ENCODE measurements around the gene MB. TPM values are rescaled to one million over a fixed set of nuclear protein-coding genes. Genes with fewer than 3 reads are reported as not detected.

The MB gene
- polyA plus RNA-seq, 2 of the 4 experiments (the other 2 are of a cell fraction) = 6.9 to 12.1 TPM

DNA sequence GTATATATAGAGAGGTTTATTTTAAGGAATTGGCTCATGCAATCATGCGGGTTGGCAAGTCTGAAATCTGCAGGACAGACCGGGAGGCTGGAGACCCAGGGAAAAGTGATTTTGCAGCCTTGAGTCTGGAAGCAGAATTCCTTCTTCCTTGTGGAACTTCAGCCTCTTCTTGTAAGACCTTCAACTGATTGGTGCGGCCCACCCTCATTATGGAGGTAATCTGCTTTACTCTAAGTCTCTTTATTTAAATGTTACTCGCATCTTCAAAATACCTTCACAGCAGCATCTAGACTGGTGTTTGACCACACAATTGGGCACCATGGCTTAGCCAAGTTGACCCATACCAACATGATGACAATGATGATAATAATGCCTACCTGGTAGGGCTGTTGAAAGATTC lies 17.8 kb downstream of the MB start (continued):
- TF ChIP-seq CTCF (IDR thresholded peaks at IDR 0.05) (no peak), RNF2 (IDR thresholded peaks at IDR 0.05; ENCODE audit: borderline replicate concordance, low read depth) (no peak), KDM5A (IDR thresholded peaks at IDR 0.05) (no peak)

DNA sequence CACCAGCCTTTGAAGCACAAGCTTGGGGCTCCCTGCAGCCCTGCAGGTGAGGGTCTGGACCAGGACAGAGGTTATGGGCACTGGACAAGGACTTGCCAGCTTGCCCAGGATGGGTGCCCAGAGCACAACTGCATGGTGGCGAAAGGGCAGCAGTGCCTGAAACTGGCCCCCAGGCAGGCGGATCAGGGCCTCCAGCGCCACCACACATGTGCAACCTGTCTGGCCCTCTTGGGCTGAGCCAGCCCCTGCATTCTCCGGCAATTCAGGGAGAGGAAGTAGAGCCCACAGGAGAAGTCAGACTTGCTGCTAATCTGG lies 18.8 kb downstream of the MB start:
- Histone ChIP-seq H3K4me2 (no peak overlapping the region), H3K4me3 (no peak overlapping the region), H3K27ac (peak overlapping the region in 1 of 2 experiments; percentile 52; a peak in 2 of 6 replicates), H3K4me1 (peaks cover 12% of the 10 kb centered on the region; the same call in 2 of the 3 replicates), H3K9me3 (no peaks in the 10 kb centered on the region)
- FAIRE-seq (no peak), ATAC-seq (no peak), DNase-seq (ENCODE audit: low read depth in 1 of 2, low spot score in 1 of 2) (no peak)
- no peak for TF ChIP-seq EP300 (IDR thresholded peaks at IDR 0.05)
- TF ChIP-seq EHMT2 (IDR thresholded peaks at IDR 0.05; ENCODE audit: low read depth) = no peak
- TF ChIP-seq NPAS2 (CRISPR knock-in tag; IDR thresholded peaks at IDR 0.05; ENCODE audit: borderline replicate concordance) = no peak
- TF ChIP-seq MAX (IDR thresholded peaks at IDR 0.05) = no peak
- TF ChIP-seq PBX3 (IDR thresholded peaks at IDR 0.05) = no peak
- TF ChIP-seq CBX8 (IDR thresholded peaks at IDR 0.05) = no peak
- TF ChIP-seq, protein P1, sequence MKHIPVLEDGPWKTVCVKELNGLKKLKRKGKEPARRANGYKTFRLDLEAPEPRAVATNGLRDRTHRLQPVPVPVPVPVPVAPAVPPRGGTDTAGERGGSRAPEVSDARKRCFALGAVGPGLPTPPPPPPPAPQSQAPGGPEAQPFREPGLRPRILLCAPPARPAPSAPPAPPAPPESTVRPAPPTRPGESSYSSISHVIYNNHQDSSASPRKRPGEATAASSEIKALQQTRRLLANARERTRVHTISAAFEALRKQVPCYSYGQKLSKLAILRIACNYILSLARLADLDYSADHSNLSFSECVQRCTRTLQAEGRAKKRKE (CRISPR knock-in tag; IDR thresholded peaks at IDR 0.05; ENCODE audit: low read depth) = no peak
- TF ChIP-seq ESRRA (IDR thresholded peaks at IDR 0.05; ENCODE audit: borderline replicate concordance, low read length) = no peak
- ChIA-PET CTCF (interaction anchor here (1.2 to 1.5 kb wide), 2 partner anchors 12 to 22 kb away, joined by 3 read pairs; no protein-coding TSS in a partner anchor), POLR2A (no interaction called here)
- 80% methylated on average over 1 of the region's 4 CpGs for WGBS (ENCODE audit: missing lambda C conversion rate)

DNA sequence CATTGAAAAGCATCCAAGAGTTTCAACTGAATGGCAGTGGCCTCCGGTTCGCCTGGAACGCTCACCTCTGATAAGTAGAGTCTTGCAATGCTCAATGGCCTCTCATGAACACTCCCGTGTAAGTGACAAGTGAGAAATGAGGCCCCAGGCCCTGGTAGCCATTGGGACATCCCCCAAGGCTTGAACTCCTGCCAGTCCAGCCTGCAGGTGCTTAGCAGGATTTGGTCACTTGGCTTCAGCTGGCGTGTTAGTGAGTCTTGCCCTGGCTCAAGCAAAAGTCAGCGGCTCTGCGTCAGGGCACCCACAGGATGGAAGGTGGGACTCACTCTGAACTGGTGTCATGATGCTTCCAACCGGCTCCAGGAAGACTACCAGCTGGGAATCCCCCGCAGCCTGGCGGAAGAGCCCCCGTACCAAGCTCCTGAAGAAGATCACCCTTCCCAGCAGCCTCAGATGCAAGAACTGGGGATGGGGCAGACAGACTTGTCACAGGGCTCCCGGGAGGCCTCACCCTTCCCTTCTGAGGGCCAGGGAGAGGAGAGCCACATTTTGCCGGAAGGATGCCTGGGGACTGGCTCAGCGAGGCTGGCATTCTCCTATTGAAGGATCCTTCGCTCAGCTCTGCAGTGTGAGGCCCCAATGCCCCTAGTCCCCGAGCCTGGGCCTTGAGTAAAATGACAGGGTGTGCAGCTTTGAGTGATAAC lies 19.3 kb downstream of the MB start:
- Histone ChIP-seq H3K27ac (peak overlapping the region in 1 of 2 experiments; percentile 52; a peak in 2 of 6 replicates), H3K4me2 (no peak overlapping the region), H3K4me1 (peaks cover 17% of the 10 kb centered on the region), H3K9me3 (no peaks in the 10 kb centered on the region), H3K4me3 (no peak overlapping the region)
- ATAC-seq (no peak), DNase-seq (ENCODE audit: low read depth in 1 of 2, low spot score in 1 of 2) (no peak), FAIRE-seq (no peak)
- POLR2A ChIA-PET = no interaction called here
- CTCF ChIA-PET = interaction anchor here (1.2 to 1.5 kb wide), 2 partner anchors 12 to 22 kb away, joined by 3 read pairs; no protein-coding TSS in a partner anchor
- 87% methylated on average over 9 of the region's 16 CpGs for WGBS (ENCODE audit: missing lambda C conversion rate)
- TF ChIP-seq, protein P2, sequence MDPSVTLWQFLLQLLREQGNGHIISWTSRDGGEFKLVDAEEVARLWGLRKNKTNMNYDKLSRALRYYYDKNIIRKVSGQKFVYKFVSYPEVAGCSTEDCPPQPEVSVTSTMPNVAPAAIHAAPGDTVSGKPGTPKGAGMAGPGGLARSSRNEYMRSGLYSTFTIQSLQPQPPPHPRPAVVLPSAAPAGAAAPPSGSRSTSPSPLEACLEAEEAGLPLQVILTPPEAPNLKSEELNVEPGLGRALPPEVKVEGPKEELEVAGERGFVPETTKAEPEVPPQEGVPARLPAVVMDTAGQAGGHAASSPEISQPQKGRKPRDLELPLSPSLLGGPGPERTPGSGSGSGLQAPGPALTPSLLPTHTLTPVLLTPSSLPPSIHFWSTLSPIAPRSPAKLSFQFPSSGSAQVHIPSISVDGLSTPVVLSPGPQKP (IDR thresholded peaks at IDR 0.05; ENCODE audit: low read depth, low read length) = no peak
- no peak for TF ChIP-seq ZFP36 (IDR thresholded peaks at IDR 0.05; ENCODE audit: borderline replicate concordance, partially characterized antibody)
- TF ChIP-seq ZNF302 (CRISPR knock-in tag; IDR thresholded peaks at IDR 0.05) = no peak
- TF ChIP-seq CEBPB (IDR thresholded peaks at IDR 0.05) = no peak

DNA sequence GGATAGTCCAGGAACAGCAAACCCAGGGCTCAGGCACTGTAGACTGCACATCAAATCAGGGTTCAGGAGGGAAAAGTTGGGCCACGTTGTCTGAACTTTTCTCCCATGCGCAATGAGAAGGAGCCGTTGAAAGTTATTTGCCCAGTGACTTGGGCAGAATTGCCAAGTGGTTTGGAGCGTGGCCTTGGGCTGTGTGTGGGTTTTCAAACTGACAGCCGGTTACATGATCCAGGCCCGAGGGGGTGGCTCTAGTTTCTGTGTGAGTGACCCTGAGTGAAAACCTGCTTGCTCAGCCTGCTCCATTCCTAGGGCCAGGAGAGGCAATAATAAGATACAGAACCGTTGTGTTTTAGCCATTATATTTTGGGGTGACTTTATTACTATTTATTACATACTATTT lies 20.3 kb downstream of the MB start:
- ChIA-PET POLR2A (no interaction called here), CTCF (no interaction called here)
- Histone ChIP-seq H3K9me3 (no peaks in the 10 kb centered on the region), H3K4me2 (no peak overlapping the region), H3K4me3 (no peak overlapping the region), H3K4me1 (peaks cover 18% of the 10 kb centered on the region), H3K27ac (no peak overlapping the region)
- DNase-seq (ENCODE audit: low read depth in 1 of 2, low spot score in 1 of 2) (no peak), ATAC-seq (no peak), FAIRE-seq (no peak)
- 86% methylated on average over 7 of the region's 7 CpGs for WGBS (ENCODE audit: missing lambda C conversion rate)
- TF ChIP-seq TP53 (CRISPR knock-in tag; IDR thresholded peaks at IDR 0.05) = no peak
